HG03520 (cell line): Measurements from ENCODE around the gene RHBDD2.

Experiments
- ATAC-seq: cut with Tn5 transposase; IDR thresholded peaks from one replicate; pipeline ENCODE4 v1.9.1; 2021; ENCODE audit warnings: mild to moderate bottlenecking, moderate library complexity; ENCODE audit not compliant: unreplicated experiment

RHBDD2 gene

GRCh38 chr7:75916259-75916658, 37.4 kb downstream of the RHBDD2 start:
- no peak for ATAC-seq

GRCh38 chr7:75916685-75917634, 38.1 kb downstream of the RHBDD2 start:
- no peak for ATAC-seq

- ATAC-seq: no peak
These were observed 41.8 kb downstream of the RHBDD2 start for GRCh38 chr7:75920431-75921161.

- ATAC-seq: no peak
These were observed 42.6 kb downstream of the RHBDD2 start for GRCh38 chr7:75921479-75921878.

- no peak for ATAC-seq
These were observed 44.3 kb downstream of the RHBDD2 start for GRCh38 chr7:75922966-75923603.

GRCh38 chr7:75924256-75924655, 45.4 kb downstream of the RHBDD2 start:
- no peak for ATAC-seq

- ATAC-seq: no peak
These were observed 46.1 kb downstream of the RHBDD2 start for GRCh38 chr7:75924889-75925288.

GRCh38 chr7:75925717-75926435, 47.0 kb downstream of the RHBDD2 start:
- no peak for ATAC-seq

GRCh38 chr7:75928568-75928914, 49.7 kb downstream of the RHBDD2 start:
- ATAC-seq: no peak

GRCh38 chr7:75931680-75932079, 52.8 kb downstream of the RHBDD2 start:
- ATAC-seq: no peak

- ATAC-seq: no peak
These were observed 59.3 kb downstream of the RHBDD2 start for GRCh38 chr7:75937958-75938786.
